HG03280 (cell line): ENCODE data around the gene LRCOL1.

ENCODE experiments used
- ATAC-seq: cut with Tn5 transposase; IDR thresholded peaks from one replicate; pipeline ENCODE4 v1.9.1; 2021; ENCODE audit warnings: mild to moderate bottlenecking, moderate library complexity; ENCODE audit not compliant: unreplicated experiment

The LRCOL1 gene

DNA sequence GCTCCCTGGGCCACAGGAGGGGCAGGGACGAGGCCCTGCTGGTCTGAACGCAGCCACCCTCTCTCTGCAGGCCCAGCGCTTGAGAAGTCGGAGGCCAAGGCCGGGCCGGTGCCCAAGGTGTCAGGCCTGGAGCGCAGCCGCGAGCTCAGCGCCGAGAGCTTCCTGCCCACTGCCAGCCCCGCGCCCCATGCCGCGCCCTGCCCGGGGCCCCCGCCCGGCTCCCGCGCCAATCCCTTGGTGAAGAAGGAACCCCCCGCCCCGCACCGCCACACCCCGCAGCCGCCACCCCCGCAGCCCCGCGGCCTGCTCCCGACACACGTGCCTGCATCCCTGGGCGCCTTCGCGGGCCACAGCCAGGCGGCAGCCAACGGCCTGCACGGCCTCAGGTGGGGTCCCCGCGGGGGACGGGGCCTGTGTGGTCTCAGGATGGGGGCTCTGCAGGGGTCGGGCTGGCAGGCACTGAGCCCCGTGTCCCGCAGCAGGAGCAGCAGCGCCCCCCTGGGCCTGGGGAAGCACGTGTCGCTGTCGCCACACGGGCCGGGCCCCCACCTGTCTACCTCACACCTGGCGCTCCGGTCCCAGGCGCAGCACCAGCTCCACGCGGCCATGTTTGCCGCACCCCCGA, 40.4 kb downstream of the LRCOL1 start:
- ATAC-seq: no peak

DNA sequence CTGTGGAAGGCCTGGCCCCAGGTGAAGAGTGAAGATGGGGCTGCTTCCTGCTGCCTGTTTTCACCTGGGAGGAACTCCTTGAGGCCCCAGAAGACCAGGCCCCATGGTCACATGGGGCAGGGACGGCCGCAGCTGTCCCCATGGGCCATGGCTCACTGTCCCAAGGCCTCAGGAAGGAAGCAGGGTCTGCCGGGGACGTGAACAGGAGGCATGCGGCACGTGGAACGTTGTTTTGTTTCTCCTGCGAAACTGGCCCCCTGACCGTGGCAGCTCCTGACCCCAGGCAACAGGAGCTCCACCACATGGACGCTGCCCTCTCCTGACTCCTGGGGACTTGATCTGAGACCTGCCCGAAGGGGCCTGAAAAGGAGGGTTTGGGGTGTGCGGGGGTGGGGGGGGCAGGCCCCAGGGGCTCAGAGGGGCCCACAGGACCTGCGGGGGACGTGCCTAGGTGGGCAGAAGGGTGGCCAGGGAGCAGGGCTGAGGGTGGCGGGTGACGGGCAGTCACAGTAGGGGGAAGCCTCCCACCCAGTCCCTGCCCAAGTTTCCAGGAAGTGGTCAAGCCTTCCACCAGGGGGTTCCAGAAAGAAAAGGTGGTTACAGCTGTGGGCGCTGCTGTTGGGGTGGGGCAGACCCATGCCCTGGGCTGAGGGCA, 41.4 kb downstream of the LRCOL1 start:
- no peak for ATAC-seq

DNA sequence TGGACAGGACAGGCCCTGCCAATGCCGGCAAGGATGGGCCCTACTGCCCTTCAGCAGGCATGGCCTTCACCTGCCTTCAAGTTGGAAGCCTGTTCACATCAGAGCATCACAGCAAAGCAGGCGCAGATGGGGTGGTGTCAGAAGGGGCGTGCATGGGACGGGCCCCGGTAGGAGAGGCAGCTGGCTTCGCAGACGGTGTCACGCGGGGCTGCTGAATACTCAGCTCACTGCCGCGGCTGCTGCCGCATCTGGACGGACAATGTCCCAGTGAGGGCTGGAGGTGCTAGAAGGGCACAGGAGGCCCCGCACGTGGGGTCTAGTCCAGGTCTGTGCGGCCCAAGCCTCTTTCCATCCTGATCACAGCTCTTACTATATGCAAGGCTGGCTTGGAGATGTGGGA, 42.1 kb downstream of the LRCOL1 start:
- no peak for ATAC-seq

DNA sequence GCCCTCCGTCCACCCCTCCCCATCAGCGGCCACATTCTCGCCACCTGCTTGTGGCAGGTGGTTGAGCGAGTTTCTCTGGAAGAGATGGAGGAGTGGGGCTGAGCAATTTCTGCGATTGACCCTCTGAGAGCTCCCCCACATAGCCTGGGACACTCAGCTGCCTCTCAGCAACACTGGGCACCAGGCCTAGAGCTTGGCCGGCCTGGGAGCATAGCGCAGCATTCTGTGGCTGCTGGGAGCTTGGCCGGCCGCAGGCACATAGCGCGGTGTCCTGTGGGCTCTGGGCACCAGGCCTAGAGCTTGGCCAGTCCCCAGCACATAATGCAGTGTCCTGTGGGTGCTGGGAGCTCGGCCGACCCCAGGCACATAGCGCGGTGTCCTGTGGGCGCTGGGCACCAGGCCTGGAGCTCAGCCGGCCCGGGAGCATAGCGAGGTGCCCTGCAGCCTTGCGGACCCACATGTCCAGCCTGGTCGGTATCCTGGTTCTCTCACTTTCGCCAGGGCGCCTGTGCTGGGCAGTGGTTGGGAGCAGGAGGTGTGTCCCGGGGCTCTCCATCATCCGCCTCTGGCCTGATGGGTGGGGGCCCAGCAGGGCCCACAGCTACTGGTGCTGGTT, 43.8 kb downstream of the LRCOL1 start:
- ATAC-seq: no peak

DNA sequence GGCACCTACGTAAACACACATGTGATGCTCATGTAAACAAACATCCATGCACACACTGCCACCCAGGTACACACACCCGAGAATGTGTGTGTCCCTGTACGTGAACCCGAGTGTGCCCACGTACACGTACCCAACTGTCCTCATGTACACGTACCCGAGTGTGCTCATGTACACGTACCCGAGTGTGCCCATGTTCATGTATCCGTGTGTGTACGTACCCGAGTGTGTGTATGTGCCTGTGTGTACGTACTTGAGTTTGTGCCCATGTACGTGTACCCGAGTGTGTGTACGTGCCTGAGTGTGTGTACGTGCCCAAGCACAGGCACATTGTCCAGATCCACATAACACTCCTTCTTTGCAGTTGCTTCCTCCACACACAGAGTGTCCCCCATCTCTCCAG, 45.0 kb downstream of the LRCOL1 start:
- no peak for ATAC-seq

DNA sequence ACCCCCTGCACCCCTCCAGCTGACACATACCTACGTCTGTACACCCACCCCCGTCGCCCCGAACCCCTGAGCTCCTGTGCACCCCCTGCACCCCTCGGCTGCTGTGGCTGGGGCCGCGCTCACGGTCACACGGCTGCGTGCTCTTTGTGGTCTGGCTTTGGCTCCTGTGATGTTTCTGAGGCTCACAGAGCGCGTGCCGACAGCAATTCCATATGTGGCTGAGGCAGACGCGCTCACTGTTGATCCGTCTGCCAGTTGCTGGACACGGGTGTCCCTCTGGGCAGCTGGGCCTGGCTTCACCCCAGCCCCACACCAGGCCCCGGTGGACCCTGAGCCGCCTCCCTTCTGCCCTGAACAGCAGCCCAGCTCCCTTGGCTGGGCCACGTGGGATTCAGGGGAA, 46.5 kb downstream of the LRCOL1 start:
- ATAC-seq: no peak

DNA sequence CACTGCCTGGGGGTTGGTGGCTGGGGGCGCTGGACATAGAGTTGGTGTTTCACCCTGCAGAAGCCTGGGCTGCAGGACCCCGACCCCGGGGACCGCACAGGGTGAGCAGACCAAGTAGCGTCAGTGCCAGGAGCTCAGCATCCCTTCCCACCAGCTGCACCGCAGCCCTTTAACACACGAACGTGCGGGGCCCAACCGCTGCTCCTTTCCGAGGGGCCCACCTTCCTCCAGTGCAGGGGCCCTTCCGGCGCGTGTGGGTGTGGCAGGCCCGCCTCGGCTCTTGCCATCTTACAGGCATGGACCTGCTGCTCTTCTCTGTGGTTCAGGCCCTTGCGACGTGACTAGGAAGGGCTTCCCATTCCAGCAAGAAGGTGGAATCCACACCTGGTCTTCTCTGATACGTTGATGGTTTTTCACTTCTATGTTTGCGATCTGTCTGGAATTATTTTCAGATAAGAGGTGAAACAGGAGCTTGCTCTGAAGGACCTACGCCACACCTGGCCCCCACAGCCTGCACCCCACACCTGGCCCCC, 47.8 kb downstream of the LRCOL1 start:
- no peak for ATAC-seq

DNA sequence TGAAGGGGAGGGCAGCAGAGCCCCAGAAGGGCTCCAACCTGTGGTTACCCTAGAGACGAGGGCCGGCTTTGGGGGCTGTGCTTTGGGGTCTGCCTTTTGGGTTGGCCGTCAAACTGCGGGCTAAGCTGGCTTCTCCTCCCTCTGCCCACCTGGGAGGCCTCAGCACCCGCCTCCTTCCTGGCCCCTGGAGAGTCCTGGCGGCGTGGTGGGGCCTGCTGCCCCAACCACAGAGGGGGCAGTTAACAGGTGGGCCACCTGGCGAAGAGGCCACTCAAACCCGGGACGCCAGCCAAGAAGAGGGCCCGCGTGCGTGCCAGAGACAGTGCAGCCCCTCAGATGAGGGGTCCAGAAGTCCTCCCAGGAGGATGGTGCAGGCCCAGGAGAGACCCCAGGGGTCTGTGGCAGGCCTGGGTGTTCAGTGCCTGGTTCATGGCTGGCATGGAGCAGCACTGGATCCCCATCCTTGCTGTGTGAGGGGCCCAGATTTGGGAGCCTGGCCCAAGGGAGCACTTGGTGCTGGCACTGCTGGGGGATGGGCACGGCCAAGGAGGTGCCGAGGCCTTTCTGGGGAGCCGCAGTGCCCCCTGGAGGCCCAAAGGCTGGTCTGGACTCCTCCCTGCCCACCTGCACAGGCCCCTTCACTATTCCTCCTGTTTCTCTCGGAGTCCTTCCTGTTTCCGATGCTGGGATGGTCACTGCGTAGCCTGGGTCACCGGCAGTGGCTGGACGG, 48.8 kb downstream of the LRCOL1 start:
- ATAC-seq: no peak

DNA sequence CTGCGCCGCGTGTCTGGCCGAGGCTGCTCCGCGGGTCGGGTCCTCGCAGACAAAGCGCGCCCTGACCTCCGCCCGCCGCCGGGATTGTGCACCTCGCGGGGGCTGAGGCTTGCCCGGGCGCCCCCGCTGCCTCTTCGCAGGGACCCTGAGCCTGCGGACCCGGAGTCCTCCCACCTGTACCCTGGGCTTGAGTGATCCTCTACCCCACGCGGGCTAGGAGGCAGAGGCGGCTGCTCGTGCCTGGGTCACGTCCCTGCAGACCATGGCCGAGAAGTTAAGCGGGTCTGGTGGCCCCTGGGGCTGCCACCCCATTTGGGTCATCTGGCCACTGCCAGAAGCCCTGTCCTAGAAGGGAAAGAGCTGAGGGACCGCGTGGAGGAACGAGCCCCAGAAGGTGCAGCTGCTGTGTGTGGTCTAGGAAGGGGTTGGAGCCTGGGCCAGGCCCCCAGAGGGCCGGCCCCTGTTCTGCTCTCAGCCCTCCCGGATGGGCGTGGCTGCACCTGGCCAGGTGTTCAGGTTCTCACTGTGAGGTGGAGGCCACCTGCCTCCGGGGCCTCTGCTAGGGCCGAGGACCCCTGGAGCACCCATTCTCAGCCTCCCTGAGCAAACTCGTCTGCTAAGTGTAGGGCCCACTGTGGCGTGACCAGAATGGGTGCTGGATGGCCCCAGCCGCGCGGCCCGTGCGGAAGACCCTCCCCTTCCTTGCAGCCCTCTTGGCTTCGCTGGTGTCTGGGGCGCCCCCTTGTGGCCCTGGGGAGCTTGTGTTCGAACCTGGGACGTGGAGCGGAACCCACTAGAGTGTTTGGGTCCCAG, 49.6 kb downstream of the LRCOL1 start:
- ATAC-seq: no peak

DNA sequence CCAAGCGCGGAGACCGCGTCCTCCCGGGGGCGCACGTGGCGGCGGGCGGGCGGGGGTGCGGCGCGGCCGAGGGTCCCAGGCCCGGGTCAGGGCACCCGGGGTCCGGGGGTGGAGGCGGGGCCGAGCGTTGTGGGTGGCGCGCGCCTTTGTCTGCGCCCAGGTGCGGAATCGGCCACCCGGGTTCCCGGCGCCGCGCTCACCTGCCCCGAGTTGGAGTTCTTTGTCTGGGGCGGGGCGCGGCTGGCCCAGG, 50.1 kb downstream of the LRCOL1 start:
- no peak for ATAC-seq

DNA sequence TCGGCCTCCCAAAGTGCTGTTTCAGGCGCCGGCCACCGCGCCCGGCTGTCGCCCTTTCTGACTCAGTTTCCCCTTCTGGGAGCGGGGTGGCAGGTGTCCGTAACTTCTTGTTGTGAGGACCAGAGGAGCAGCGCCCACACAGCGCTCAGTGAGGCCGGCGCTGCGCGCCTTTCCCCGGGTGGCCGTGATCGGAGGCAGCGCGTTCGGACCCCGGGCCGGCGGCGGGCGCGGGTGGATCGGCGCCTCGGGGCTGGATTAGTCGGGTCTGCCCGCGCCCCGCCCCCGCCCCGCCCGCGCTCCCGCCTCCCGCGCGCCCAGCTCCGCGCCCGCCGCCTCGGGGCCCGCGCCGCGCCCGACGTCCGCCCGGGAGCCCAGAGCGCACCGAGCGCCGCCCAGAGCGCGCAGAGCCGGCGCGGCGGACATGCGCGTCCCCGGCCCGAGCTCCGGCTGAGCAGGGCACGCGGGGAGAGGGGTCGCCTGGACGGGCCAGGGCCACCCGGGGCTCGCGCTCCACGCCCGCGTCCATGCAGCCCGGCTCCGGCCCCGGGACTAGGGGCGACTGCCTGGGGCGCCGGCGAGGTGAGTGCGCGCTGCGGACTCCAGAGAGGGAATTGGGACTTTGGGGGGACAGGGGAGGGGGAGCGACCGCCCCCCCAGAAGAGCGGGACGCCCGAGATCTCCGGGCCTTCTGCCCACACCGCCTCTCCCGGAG, 50.6 kb downstream of the LRCOL1 start:
- no peak for ATAC-seq

DNA sequence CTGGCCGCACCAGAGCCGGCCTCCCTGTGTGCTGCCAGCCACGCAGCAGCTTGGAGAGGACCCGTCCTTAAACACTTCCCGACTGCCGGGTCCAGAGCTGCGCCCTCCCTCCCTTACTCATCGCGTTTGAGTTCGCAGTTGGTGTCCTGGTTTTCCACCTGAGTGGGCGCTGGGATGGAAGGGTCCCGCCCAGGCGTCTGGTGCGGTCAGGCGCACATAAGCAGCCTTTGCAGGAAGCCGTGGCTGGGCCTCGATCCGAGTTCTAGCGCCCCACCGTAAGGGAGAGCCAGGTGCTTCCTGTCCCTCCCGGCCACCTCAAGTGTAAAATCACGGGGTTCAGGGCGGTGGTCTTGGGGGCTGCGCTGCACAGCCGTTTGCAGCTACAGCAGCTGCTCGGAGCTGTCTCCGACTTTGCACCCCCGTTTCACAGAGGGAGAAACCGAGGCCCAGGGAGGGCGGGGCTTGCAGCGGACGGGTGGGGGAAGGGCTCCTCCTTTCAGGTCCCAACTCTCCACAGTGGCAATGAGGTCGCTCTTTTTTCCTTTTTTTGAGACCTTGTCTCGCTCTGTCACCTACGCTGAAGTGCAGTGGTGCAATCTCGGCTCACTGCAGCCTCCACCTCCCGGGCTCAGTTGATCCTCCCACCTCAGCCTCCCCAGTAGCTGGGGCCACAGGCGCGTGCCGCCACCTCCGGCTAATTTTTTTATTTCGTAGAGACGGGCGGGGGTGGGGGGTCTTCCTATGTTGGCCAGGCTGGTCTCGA, 51.3 kb downstream of the LRCOL1 start:
- no peak for ATAC-seq

DNA sequence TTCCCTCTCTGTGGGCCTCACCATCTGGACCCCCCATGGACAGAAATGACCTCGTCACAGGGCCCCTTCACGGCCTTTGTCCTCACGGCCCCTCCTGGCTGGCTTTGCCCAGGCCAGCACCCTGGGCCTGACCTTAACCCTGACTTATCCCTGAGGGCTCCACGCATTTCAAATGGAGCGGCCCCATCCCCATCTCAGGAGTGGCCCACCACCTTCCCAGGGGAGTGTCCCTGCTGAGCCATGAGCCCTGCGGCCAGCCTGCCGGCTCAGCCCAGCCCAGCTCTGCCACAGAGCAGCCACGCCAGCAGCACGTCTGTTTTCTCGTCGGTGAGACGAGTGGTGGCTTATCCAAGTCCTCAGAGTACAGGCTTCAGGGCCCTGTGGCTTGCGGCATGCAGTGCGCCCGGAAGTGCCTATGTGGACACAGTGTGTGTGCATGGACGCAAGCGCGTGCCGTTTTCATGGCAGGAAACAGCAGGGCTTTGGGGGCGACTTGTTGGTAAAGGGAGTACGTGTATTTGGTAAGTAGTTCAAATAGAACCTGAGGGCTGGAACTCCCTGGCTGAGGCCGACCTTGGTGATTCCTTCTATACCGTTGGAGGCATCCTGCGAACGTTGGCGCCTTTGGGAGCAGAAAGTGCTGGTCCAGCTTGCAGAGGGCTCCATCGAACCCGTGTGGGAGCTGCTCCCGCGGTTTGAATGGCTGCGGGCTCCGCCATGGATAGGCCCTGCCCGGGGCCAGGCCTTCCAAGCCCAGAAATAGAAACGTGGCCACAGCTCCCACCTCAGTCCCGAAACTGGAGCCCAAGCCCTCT, 52.1 kb downstream of the LRCOL1 start:
- no peak for ATAC-seq

DNA sequence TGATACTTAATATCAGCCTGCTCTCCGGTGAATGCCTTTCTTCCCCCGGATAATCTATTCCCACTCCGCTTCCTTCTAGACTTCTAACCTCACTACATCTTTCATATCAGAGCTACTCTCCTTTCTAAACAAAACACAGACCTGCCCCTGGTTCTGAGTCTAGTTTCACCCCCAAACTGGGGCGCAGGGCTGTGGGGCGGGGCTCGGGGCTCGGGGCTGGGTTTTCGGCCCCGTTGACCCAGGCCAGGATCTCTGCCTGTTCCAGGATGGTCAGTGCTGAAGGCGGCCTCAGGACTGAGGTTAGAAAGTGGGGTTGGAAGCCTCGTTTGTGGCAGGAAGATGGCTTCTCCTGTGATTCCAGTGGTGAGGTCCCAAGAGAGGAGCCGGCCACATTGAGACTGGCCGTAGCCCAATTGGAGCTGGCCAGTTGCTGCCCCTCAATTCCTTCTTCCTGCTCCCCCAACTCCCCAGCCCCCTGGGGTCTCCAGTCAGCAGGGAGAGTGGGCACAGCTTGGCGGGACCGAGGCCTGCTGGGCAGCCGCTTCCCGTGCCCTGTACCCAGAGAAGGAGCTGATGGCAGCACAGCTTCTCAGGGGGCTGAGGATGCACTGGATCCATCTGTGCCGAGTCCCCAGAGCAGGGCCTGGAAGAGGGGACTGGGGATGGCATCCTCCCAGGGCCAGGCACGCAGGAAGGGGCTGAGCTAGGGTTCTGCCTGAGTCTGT, 52.9 kb downstream of the LRCOL1 start:
- ATAC-seq: no peak

DNA sequence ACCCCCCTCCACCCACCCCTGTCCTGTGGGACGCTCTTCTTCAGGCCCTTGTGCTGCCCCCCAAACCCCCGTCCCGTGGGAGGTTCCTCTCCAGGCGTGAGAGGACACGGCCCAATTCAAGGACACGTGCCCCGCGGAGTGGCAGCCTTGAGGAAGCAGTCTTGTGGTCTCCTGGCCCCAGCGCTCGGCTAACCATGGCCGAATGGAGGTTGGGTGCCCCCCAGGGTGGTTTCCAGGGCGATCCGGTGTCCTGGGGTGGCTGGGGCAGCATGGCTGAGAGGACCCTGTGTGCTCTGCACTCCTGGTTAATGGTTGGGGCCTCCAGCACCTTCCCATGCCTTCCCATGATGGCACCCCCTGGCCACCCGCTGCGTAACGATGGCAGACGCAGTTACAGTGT, 53.6 kb downstream of the LRCOL1 start:
- no peak for ATAC-seq

DNA sequence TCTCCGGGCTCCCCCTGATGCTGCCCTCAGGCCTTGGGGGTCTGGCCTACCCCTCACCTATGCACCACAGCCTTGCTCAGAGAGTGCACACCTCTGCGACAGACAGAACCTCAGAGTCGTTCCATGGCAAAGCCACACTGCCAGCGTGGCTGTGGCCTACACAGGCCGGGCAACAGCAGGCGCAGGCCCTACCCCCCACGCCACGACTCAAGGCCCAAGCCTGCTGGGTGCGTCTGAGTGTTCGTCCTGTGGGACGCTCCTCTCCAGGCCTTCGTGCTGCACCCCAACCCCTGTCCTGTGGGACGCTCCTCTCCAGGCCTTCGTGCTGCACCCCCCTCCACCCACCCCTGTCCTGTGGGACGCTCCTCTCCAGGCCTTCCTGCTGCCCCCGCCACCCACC, 54.2 kb downstream of the LRCOL1 start:
- no peak for ATAC-seq

DNA sequence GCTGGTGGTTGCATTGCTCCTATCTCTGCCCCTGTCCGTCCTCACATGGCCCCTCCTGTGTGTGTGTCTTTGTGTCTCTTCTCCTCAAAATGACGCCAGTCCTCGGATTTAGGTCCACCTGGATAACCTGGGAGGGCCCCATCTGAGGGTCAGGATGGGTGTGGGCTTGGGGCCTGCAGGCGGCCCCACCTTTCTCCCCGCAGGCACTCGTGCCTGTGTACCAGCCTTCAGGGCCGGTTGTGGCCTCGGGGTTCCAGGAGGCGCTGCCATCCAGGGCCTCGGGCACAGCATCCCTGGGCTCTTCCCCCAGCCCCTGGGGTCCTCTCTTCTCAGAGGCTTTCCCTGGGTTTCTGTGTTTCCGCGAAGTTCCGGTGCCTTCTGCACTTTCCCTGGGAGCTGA, 54.7 kb downstream of the LRCOL1 start:
- ATAC-seq: no peak
